NB4 (cell line): ENCODE data around the gene NDUFAF8.

Experiments used
- DNase-seq: peaks from one replicate; pipeline ENCODE4 v3.0.0; 2010; ENCODE audit warnings: low read depth
- H3K4me3 ChIP-seq: one replicate; pipeline ENCODE4 v1.5.1; 2011; ENCODE audit warnings: mild to moderate bottlenecking, low read depth, low read length, moderate library complexity
- CTCF ChIP-seq: IDR thresholded peaks from one replicate; pipeline ENCODE4 v1.5.1; 2012; ENCODE audit warnings: low read depth, low read length
- MAX ChIP-seq: IDR thresholded peaks from 2 replicates; pipeline ENCODE4 v1.6.1; 2011; ENCODE audit warnings: low read depth, low read length
- MYC ChIP-seq: IDR thresholded peaks from 2 replicates; pipeline ENCODE4 v1.6.1; 2011; ENCODE audit warnings: low read depth, low read length
- POLR2A ChIP-seq: IDR thresholded peaks from 2 replicates; pipeline ENCODE4 v1.6.1; 2011; ENCODE audit warnings: mild to moderate bottlenecking; ENCODE audit not compliant: insufficient read length; ENCODE audit errors: extremely low read depth

NDUFAF8 gene

GRCh38 chr17:81279278-81280275 is 40.5 kb downstream of the NDUFAF8 start:
- no peak for DNase-seq
- no peak overlapping the region for H3K4me3 ChIP-seq
- no peak for TF ChIP-seq CTCF
- no peak for TF ChIP-seq MYC
- no peak for TF ChIP-seq POLR2A
- no peak for TF ChIP-seq MAX

- DNase-seq = no peak
- H3K4me3 ChIP-seq = no peak overlapping the region
- no peak for TF ChIP-seq MYC
- no peak for TF ChIP-seq MAX
- TF ChIP-seq POLR2A = no peak
- no peak for TF ChIP-seq CTCF
These were observed 41.5 kb downstream of the NDUFAF8 start for GRCh38 chr17:81280571-81280970.

- no peak overlapping the region for H3K4me3 ChIP-seq
- no peak for TF ChIP-seq MYC
- no peak for TF ChIP-seq POLR2A
- TF ChIP-seq MAX = no peak
- no peak for TF ChIP-seq CTCF
- no peak for DNase-seq
These were observed 43.0 kb downstream of the NDUFAF8 start for GRCh38 chr17:81282141-81282540.

- no peak for TF ChIP-seq MYC
- TF ChIP-seq MAX = no peak
- no peak for TF ChIP-seq POLR2A
- TF ChIP-seq CTCF = no peak
- no peak overlapping the region for H3K4me3 ChIP-seq
- no peak for DNase-seq
These were observed 43.8 kb downstream of the NDUFAF8 start for GRCh38 chr17:81282876-81283275.

GRCh38 chr17:81285179-81285878 is 46.2 kb downstream of the NDUFAF8 start:
- peak; percentile 92 for DNase-seq
- peak overlapping the region; percentile 54 for H3K4me3 ChIP-seq
- TF ChIP-seq CTCF (peak; percentile 2), MYC (peak; percentile 91), POLR2A (peak; percentile 20), MAX (peak; percentile 93)
